Endothelial cell of umbilical vein (primary cell): ENCODE measurements around the gene CABLES1. TPM values are rescaled to one million over a fixed set of nuclear protein-coding genes. Genes with fewer than 3 reads are reported as not detected.

ENCODE experiments used
- BruUV-seq: library from RNA; stranded (reverse); fragments of 400-500 nt; replicated peaks from 2 replicates; lab custom pipeline; 2021; lab: Mats Ljungman, UMichigan
- CTCF ChIA-PET: fragments of 300-600, 350-600 bp; sonication (Branson Sonifier 250); formaldehyde crosslinking; loops from one replicate; lab custom pipeline; 2021; ENCODE audit warnings: antibody characterized with exemption, inconsistent platforms; lab: Charles Lee
- POLR2A ChIA-PET: fragments of 300-600, 350-600 bp; sonication (Branson Sonifier 250); formaldehyde crosslinking; loops from one replicate; lab custom pipeline; 2021; ENCODE audit warnings: antibody characterized with exemption, inconsistent platforms; lab: Charles Lee
- DNase-seq: peaks from one replicate; pipeline ENCODE4 v3.0.0-alpha.2; 2011; ENCODE audit warnings: low read depth, low spot score
- FAIRE-seq: peaks from 2 replicates; lab custom pipeline; 2011; peaks lifted over from hg19 to GRCh38; lab: Jason Lieb, UNC
- H2AFZ ChIP-seq: 2 replicates; pipeline ENCODE4 v1.6.0; 2012; ENCODE audit warnings: low read depth, low read length, control low read depth, inconsistent platforms
- H3K27ac ChIP-seq: 2 replicates; pipeline ENCODE4 v1.5.1; 2011; ENCODE audit warnings: low read depth, mild to moderate bottlenecking, control low read depth, low read length, moderate library complexity; ENCODE audit not compliant: insufficient read depth
- H3K27me3 ChIP-seq, 2 experiments: 2 replicates each; pipeline versions ENCODE4 v1.6.0 to v1.6.1; 2011; ENCODE audit warnings: low read length in 2 of 2, mixed read lengths in 1 of 2; ENCODE audit not compliant: control insufficient read depth in 2 of 2, insufficient read depth in 2 of 2
- H3K36me3 ChIP-seq, 2 experiments: 2 replicates in 1 of 2; 3 replicates in 1 of 2; pipeline ENCODE4 v1.5.1; 2011; ENCODE audit warnings: low read length in 2 of 2, mild to moderate bottlenecking in 1 of 2, moderate library complexity in 1 of 2; ENCODE audit not compliant: control insufficient read depth in 2 of 2, insufficient read depth in 2 of 2; ENCODE audit errors: extremely low read depth in 1 of 2
- H3K4me1 ChIP-seq: 3 replicates; pipeline ENCODE4 v1.5.1; 2011; ENCODE audit warnings: mild to moderate bottlenecking, low read length; ENCODE audit not compliant: control insufficient read depth, insufficient read depth; ENCODE audit errors: extremely low read depth
- H3K4me2 ChIP-seq: 2 replicates; pipeline ENCODE4 v1.6.1; 2011; ENCODE audit warnings: low read length, control low read depth, mixed read lengths; ENCODE audit not compliant: insufficient read depth
- H3K4me3 ChIP-seq, 3 experiments: fragments of 200-600 bp in 1 of 3; sonication (generic), shearing (Covaris generic) in 1 of 3; replicated peaks in 1 of 3; 2 replicates each; pipeline ENCODE4 v1.5.1; 2011 to 2016; ENCODE audit warnings: control low read depth in 3 of 3, low read length in 3 of 3, mild to moderate bottlenecking in 2 of 3, inconsistent platforms in 1 of 3, low read depth in 1 of 3, moderate library complexity in 1 of 3; ENCODE audit not compliant: insufficient read depth in 1 of 3
- H3K79me2 ChIP-seq: 2 replicates; pipeline ENCODE4 v1.6.0; 2012; ENCODE audit warnings: low read length, inconsistent platforms; ENCODE audit not compliant: control insufficient read depth, insufficient read depth
- H3K9ac ChIP-seq: replicated peaks from 2 replicates; pipeline ENCODE3; 2011; ENCODE audit warnings: low read length, control low read depth; ENCODE audit not compliant: insufficient read depth; ENCODE audit errors: extremely low read depth
- H3K9me1 ChIP-seq: replicated peaks from 3 replicates; pipeline ENCODE4 v1.6.0; 2011; ENCODE audit warnings: mild to moderate bottlenecking, low read length; ENCODE audit not compliant: control insufficient read depth, insufficient read depth; ENCODE audit errors: extremely low read depth
- H3K9me3 ChIP-seq: replicated peaks from 2 replicates; pipeline ENCODE4 v1.5.1; 2012; ENCODE audit warnings: low read length, inconsistent platforms; ENCODE audit not compliant: control insufficient read depth, insufficient read depth
- H4K20me1 ChIP-seq: replicated peaks from 2 replicates; pipeline ENCODE3; 2011; ENCODE audit warnings: mild to moderate bottlenecking, low read length; ENCODE audit not compliant: control insufficient read depth, insufficient read depth; ENCODE audit errors: extremely low read depth
- FOS ChIP-seq: IDR thresholded peaks from 2 replicates; pipeline ENCODE4 v1.6.1; 2011; ENCODE audit warnings: mild to moderate bottlenecking, low read length, moderate library complexity, borderline replicate concordance; ENCODE audit not compliant: insufficient read depth
- GATA2 ChIP-seq: IDR thresholded peaks from 2 replicates; pipeline ENCODE4 v1.7.0; 2011; ENCODE audit warnings: low read depth, mild to moderate bottlenecking, moderate library complexity, mixed read lengths, low read length; ENCODE audit not compliant: insufficient read length, insufficient read depth
- JUN ChIP-seq: IDR thresholded peaks from 2 replicates; pipeline ENCODE4 v1.6.1; 2011; ENCODE audit warnings: borderline replicate concordance, low read depth; ENCODE audit not compliant: insufficient read length, insufficient read depth
- MYC ChIP-seq: IDR thresholded peaks from one replicate; pipeline ENCODE4 v1.6.1; 2011; ENCODE audit warnings: mild to moderate bottlenecking, low read depth, low read length
- POLR2A ChIP-seq: IDR thresholded peaks from 2 replicates; pipeline ENCODE4 v1.6.1; 2012; ENCODE audit warnings: low read depth, mild to moderate bottlenecking, control low read depth, low read length
- dilution Hi-C: fragments of 300-500 bp; cut with MboI; formaldehyde crosslinking; loops from one replicate; pipeline ENCODE4 v1.15.0; 2019; ENCODE audit warnings: low sequenced_read_pairs; ENCODE audit not compliant: extremely low pct_ligation_motif_present
- intact Hi-C: fragments of 100-400 bp; cut with micrococcal nuclease; formaldehyde crosslinking; loops from one replicate; pipeline ENCODE4 v1.10.0; 2022
- polyA plus RNA-seq, 4 experiments: library from polyadenylated mRNA; depleted of rRNA in 3 of 4; stranded (reverse) in 3 of 4; unstranded in 1 of 4; fragments of >200 nt; gene quantifications; 2 replicates each; pipeline versions ENCODE4 v1.2.1 to v1.2.3, GENCODE V29; 2011 to 2012; ENCODE audit warnings: missing spikeins in 1 of 4
- total RNA-seq: library from RNA; stranded (reverse); gene quantifications from 2 replicates; pipeline ENCODE4 v1.2.3, GENCODE V29; 2021
- TF ChIP-seq, protein P1 (sequence below), 2 donors: IDR thresholded peaks; 1 replicate in 1 of 2; 2 replicates in 1 of 2; pipeline ENCODE4 v1.5.1; 2011; ENCODE audit warnings: low read length in 2 of 2, mild to moderate bottlenecking in 2 of 2, moderate library complexity in 2 of 2, control low read depth in 1 of 2, inconsistent platforms in 1 of 2, low read depth in 1 of 2; ENCODE audit not compliant: insufficient read depth in 1 of 2; ENCODE audit errors: extremely low read depth in 1 of 2
- TF ChIP-seq, protein P2 (sequence below): IDR thresholded peaks from 2 replicates; pipeline ENCODE4 v1.6.1; 2011; ENCODE audit not compliant: insufficient read depth, insufficient read length

Gene CABLES1
- total and polyA plus RNA-seq, 2 donors (not counting 3 experiments of a cell fraction or from before 2014, with no cell fraction given) = 40.2 to 71.1 TPM

DNA sequence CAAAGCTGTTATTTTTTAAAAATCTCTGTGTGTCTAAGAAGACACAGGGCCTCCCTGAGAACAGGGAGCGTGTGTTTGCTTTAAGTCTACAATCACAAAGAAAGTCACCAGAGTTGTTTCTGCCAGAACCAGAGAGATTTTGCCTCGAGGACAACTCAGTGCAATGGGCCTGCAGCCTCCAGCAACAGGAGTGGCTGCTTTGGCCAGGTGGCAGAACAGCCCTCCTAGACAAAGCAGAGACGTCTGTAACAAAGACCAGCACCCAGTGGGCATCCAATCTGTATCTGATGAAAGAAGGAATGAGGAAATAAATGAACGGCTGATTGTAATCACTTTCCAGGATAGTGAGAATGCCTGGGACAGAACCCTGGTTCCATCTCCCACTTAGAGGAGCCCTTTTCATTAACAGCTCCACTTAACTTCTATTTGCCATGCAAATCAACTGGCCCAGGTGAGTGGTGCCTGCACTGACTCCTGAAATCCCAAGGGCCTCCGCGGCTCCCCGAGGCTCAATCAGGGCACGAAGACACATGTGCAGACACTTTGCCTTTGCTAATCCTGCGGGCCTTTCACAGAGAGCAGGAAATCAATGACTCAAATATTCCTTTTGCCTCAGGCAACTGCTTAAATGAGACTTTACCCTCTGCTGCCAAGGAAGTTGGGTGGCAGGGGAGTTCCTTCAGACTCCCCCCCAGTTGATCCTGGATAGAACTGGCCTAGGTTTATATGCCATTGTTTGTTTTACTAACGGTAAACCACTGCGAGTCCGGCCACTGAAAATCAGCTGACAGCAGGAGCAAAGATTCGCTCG, 146.5 kb downstream of the CABLES1 start:
- Histone ChIP-seq H4K20me1 (no peaks in the 10 kb centered on the region), H3K4me2 (no peak overlapping the region), H3K27me3 (no peaks in the 10 kb centered on the region), H3K9ac (peak overlapping the region; percentile 4), H3K79me2 (no peaks in the 10 kb centered on the region), H3K4me1 (peaks cover 41% of the 10 kb centered on the region), H3K9me3 (no peaks in the 10 kb centered on the region), H3K27ac (peak overlapping the region; percentile 53), H3K36me3 (no peaks in the 10 kb centered on the region), H3K9me1 (no peaks in the 10 kb centered on the region), H3K4me3 (no peak overlapping the region), H2AFZ (peak overlapping the region; percentile 38)
- TF ChIP-seq, protein P1, sequence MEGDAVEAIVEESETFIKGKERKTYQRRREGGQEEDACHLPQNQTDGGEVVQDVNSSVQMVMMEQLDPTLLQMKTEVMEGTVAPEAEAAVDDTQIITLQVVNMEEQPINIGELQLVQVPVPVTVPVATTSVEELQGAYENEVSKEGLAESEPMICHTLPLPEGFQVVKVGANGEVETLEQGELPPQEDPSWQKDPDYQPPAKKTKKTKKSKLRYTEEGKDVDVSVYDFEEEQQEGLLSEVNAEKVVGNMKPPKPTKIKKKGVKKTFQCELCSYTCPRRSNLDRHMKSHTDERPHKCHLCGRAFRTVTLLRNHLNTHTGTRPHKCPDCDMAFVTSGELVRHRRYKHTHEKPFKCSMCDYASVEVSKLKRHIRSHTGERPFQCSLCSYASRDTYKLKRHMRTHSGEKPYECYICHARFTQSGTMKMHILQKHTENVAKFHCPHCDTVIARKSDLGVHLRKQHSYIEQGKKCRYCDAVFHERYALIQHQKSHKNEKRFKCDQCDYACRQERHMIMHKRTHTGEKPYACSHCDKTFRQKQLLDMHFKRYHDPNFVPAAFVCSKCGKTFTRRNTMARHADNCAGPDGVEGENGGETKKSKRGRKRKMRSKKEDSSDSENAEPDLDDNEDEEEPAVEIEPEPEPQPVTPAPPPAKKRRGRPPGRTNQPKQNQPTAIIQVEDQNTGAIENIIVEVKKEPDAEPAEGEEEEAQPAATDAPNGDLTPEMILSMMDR (IDR thresholded peaks at IDR 0.05; ENCODE audit: extremely low read depth in 1 of 2, insufficient read depth in 1 of 2, low read depth in 1 of 2, low read length in 2 of 2) = no peak
- peak; percentile 76 for TF ChIP-seq JUN
- TF ChIP-seq FOS = peak; percentile 60
- TF ChIP-seq MYC = no peak
- TF ChIP-seq GATA2 = peak; percentile 15
- no peak for TF ChIP-seq POLR2A
- TF ChIP-seq, protein P2, sequence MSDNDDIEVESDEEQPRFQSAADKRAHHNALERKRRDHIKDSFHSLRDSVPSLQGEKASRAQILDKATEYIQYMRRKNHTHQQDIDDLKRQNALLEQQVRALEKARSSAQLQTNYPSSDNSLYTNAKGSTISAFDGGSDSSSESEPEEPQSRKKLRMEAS = peak; percentile 37
- ChIA-PET POLR2A (interaction anchor here (0.6 kb wide), 1 partner anchor 21 kb away, joined by 4 read pairs; no protein-coding TSS in a partner anchor), CTCF (interaction anchor here (0.7 to 3.0 kb wide), 3 partner anchors 22 to 98 kb away, joined by 3 to 27 read pairs (median 9); no protein-coding TSS in a partner anchor)
- FAIRE-seq = peak; percentile 88
- dilution Hi-C loops (no loop called here), intact Hi-C loops (loop anchor here (1.0 kb wide), 1 partner anchor 21 kb away; no protein-coding TSS in a partner anchor)
- BruUV-seq = no TSS peak
- peak; percentile 85 for DNase-seq
